PC-9 (cell line): ENCODE data around the gene STK35. TPM values are rescaled to one million over a fixed set of nuclear protein-coding genes. Genes with fewer than 3 reads are reported as not detected.
A peak's percentile ranks its signal among the peaks of the same experiment; 100 is the strongest.

Experiments
- BruUV-seq: library from RNA; stranded (reverse); fragments of 400-500 nt; replicated peaks from 2 replicates; lab custom pipeline; 2021; lab: Mats Ljungman, UMichigan
- CTCF ChIA-PET: fragments of 300-600 bp; sonication (Branson Sonifier 250); formaldehyde crosslinking; loops from one replicate; lab custom pipeline; 2022; ENCODE audit warnings: antibody characterized with exemption; lab: Charles Lee
- POLR2A ChIA-PET: fragments of 300-600 bp; sonication (Branson Sonifier 250); formaldehyde crosslinking; loops from one replicate; lab custom pipeline; 2022; ENCODE audit warnings: antibody characterized with exemption; ENCODE audit not compliant: unreplicated experiment; lab: Charles Lee
- DNase-seq, 2 experiments: peaks; one replicate each; pipeline versions ENCODE4 v3.0.0 to v3.0.0-alpha.2; 2015 to 2022; ENCODE audit warnings: mixed read lengths in 1 of 2
- H2AFZ ChIP-seq: fragments of 200-600 bp; sonication (generic); 2 replicates; pipeline ENCODE4 v1.8.1; 2017; ENCODE audit warnings: antibody characterized with exemption
- H3F3A ChIP-seq: fragments of 200-600 bp; sonication (generic); 2 replicates; pipeline ENCODE4 v1.8.1; 2017; ENCODE audit warnings: antibody characterized with exemption, mild to moderate bottlenecking, low read depth; ENCODE audit not compliant: insufficient read depth
- H3K27ac ChIP-seq: fragments of 200-600 bp; sonication (generic); 2 replicates; pipeline ENCODE4 v1.6.1; 2016; ENCODE audit warnings: mixed run types
- H3K27me3 ChIP-seq: fragments of 200-600 bp; sonication (generic); 2 replicates; pipeline ENCODE4 v1.6.1; 2016; ENCODE audit warnings: low read depth, mixed run types; ENCODE audit not compliant: insufficient read depth
- H3K36me3 ChIP-seq: fragments of 200-600 bp; sonication (generic); 2 replicates; pipeline ENCODE4 v1.6.1; 2016; ENCODE audit warnings: low read depth, mixed run types
- H3K4me1 ChIP-seq: fragments of 200-600 bp; sonication (generic); replicated peaks from 2 replicates; pipeline ENCODE4 v1.6.1; 2016; ENCODE audit warnings: mixed run types; ENCODE audit not compliant: insufficient read depth
- H3K4me2 ChIP-seq: fragments of 200-600 bp; sonication (generic); 2 replicates; pipeline ENCODE4 v1.6.1; 2017; ENCODE audit warnings: mixed run types
- H3K4me3 ChIP-seq: fragments of 200-600 bp; sonication (generic); 2 replicates; pipeline ENCODE4 v1.6.1; 2016; ENCODE audit warnings: mixed run types
- H3K79me2 ChIP-seq: fragments of 200-600 bp; sonication (generic); 2 replicates; pipeline ENCODE4 v1.6.1; 2017; ENCODE audit warnings: low read depth, mixed run types
- H3K9me2 ChIP-seq: fragments of 200-600 bp; sonication (generic); 2 replicates; pipeline ENCODE4 v1.8.1; 2017; ENCODE audit warnings: mild to moderate bottlenecking; ENCODE audit not compliant: insufficient read depth
- H3K9me3 ChIP-seq: fragments of 200-600 bp; sonication (generic); 2 replicates; pipeline ENCODE4 v1.8.1; 2016; ENCODE audit warnings: low read depth; ENCODE audit not compliant: insufficient read depth
- H4K20me1 ChIP-seq: fragments of 200-600 bp; sonication (generic); 2 replicates; pipeline ENCODE4 v1.8.1; 2017; ENCODE audit not compliant: insufficient read depth
- EZH2 ChIP-seq: fragments of 200-600 bp; sonication (generic); IDR thresholded peaks from 2 replicates; pipeline ENCODE4 v1.8.0; 2017; ENCODE audit warnings: antibody characterized with exemption, low read depth
- intact Hi-C: fragments of 100-400 bp; cut with micrococcal nuclease; formaldehyde crosslinking; loops from one replicate; pipeline ENCODE4 v1.10.0; 2022; ENCODE audit not compliant: unreplicated experiment
- total RNA-seq: library from RNA; stranded (reverse); gene quantifications from 2 replicates; pipeline ENCODE4 v1.2.3, GENCODE V29; 2021
- TF ChIP-seq, protein P1 (sequence below): fragments of 200-600 bp; sonication (generic); conservative IDR thresholded peaks from 2 replicates; pipeline ENCODE4 v1.6.1; 2017; ENCODE audit warnings: mixed run types, antibody characterized with exemption, mild to moderate bottlenecking, moderate library complexity

STK35 gene
- total RNA-seq, 1 experiment from 2014 or later: 36.7 TPM

DNA sequence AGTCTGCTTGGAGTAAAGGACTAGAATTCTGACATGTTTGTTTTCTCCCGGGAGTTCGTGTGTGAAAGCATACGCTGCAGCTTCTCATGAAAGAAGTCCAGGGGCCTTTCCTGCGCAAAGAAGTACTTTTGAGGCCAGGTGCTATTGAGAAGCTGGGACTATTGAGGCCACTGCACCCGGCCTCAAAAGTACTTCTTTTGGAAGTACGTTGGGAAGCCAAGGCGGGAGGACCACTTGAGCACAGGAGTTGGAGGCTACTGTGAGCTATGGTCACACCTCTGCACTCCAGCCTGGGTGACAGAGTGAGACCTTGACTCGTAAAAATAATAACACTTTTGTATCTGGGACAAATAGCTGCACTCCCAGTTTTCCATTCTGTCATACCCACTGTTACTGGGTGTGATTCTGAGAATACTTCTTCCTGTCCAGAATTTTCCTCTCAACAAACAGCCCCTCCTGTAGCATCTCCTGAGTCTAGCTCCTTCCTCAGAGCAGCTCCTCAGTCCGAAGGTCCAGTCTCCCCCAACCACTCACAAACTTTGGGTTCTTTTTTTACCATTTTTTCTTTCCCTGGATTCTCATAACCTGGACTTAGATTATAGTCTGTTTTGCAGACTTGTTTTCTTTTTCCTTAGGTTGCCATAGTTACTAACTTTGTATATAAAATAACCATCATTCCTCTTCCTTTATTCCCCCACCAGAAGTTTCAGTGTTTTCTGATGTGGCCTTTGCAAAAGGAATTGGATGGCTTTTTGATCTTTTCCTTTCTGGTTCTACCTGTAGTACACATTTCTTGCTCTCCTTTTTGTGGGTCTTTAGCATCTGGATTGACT lies 12.7 kb downstream of the STK35 start:
- Histone ChIP-seq H3K36me3 (peaks cover 35% of the 10 kb centered on the region), H3K27me3 (no peaks in the 10 kb centered on the region)
- no peak for DNase-seq

DNA sequence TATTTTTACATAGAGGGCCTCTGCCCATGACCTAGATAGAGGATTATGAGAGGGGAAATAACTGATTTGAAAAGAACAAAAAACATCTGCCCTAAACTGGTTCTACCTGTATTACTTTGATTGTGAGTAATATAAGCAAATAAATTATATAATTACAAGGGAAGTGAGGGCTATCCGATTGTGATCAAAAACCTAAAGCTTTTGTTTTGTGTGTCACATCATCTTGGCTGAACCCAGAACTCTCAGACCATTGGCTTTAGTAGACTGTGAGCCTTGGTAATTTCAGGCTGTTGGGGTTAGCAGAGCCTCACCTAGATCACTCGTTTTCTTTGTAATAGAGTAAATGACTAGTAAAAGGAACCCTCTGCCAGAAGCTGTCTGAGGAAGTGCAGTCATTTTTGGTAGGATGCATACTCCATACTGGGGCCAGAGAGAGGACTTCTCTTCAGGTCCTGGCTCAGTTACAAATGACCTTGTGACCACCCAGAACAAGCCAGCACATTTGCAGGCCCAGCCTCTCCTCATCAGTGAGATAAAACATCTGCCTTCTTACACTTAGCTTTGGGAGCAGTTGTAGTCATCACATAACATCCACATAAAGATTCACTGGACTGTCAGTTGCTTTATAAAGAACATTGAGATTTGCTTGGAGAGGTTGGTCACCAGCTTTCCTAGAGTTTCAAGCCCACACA lies 13.5 kb downstream of the STK35 start:
- peaks cover 100% of the 10 kb centered on the region for H3K79me2 ChIP-seq
- peak overlapping the region; percentile 39 for H3K4me2 ChIP-seq
- no peaks in the 10 kb centered on the region for H3K9me3 ChIP-seq
- H3K27me3 ChIP-seq: no peaks in the 10 kb centered on the region
- peaks cover 32% of the 10 kb centered on the region for H3K4me1 ChIP-seq
- ChIA-PET CTCF (no interaction called here), POLR2A (interaction anchor here (0.5 kb wide), 1 partner anchor 637 kb away, joined by 6 read pairs; no protein-coding TSS in a partner anchor)
- H3K27ac ChIP-seq: peak overlapping the region; percentile 34; the same call in 1 of the 2 replicates
- peak in 1 of 2 experiments; percentile 60 for DNase-seq
- no peaks in the 10 kb centered on the region; the same call in 1 of the 2 replicates for H3K9me2 ChIP-seq
- H3K4me3 ChIP-seq: no peak overlapping the region
- BruUV-seq: no TSS peak
- no peak for TF ChIP-seq EZH2
- TF ChIP-seq, protein P1, sequence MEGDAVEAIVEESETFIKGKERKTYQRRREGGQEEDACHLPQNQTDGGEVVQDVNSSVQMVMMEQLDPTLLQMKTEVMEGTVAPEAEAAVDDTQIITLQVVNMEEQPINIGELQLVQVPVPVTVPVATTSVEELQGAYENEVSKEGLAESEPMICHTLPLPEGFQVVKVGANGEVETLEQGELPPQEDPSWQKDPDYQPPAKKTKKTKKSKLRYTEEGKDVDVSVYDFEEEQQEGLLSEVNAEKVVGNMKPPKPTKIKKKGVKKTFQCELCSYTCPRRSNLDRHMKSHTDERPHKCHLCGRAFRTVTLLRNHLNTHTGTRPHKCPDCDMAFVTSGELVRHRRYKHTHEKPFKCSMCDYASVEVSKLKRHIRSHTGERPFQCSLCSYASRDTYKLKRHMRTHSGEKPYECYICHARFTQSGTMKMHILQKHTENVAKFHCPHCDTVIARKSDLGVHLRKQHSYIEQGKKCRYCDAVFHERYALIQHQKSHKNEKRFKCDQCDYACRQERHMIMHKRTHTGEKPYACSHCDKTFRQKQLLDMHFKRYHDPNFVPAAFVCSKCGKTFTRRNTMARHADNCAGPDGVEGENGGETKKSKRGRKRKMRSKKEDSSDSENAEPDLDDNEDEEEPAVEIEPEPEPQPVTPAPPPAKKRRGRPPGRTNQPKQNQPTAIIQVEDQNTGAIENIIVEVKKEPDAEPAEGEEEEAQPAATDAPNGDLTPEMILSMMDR: no peak
- H4K20me1 ChIP-seq: peaks cover 66% of the 10 kb centered on the region
- no peak overlapping the region for H2AFZ ChIP-seq
- H3K36me3 ChIP-seq: peaks cover 35% of the 10 kb centered on the region
- intact Hi-C loops: no loop called here
- H3F3A ChIP-seq: peaks cover 14% of the 10 kb centered on the region; the same call in 1 of the 2 replicates

More for the DNA sequence above, 12.7 kb downstream of the STK35 start:
- intact Hi-C loops: no loop called here
- ChIA-PET CTCF (interaction anchor here (0.6 kb wide), 1 partner anchor 13 kb away, joined by 4 read pairs; no protein-coding TSS in a partner anchor), POLR2A (no interaction called here)
- no peaks in the 10 kb centered on the region for H3K9me3 ChIP-seq
- TF ChIP-seq EZH2: no peak
- TF ChIP-seq, protein P1: no peak
- H3F3A ChIP-seq: peaks cover 20% of the 10 kb centered on the region; the same call in 1 of the 2 replicates
- peaks cover 39% of the 10 kb centered on the region for H3K4me1 ChIP-seq
- H3K79me2 ChIP-seq: peaks cover 100% of the 10 kb centered on the region
- no TSS peak for BruUV-seq
- no peak overlapping the region for H3K4me3 ChIP-seq
- H3K4me2 ChIP-seq: peak overlapping the region; percentile 39
- no peak overlapping the region for H2AFZ ChIP-seq
- H3K27ac ChIP-seq: peak overlapping the region; percentile 34; the same call in 1 of the 2 replicates
- H3K9me2 ChIP-seq: no peaks in the 10 kb centered on the region; the same call in 1 of the 2 replicates
- peaks cover 63% of the 10 kb centered on the region for H4K20me1 ChIP-seq

DNA sequence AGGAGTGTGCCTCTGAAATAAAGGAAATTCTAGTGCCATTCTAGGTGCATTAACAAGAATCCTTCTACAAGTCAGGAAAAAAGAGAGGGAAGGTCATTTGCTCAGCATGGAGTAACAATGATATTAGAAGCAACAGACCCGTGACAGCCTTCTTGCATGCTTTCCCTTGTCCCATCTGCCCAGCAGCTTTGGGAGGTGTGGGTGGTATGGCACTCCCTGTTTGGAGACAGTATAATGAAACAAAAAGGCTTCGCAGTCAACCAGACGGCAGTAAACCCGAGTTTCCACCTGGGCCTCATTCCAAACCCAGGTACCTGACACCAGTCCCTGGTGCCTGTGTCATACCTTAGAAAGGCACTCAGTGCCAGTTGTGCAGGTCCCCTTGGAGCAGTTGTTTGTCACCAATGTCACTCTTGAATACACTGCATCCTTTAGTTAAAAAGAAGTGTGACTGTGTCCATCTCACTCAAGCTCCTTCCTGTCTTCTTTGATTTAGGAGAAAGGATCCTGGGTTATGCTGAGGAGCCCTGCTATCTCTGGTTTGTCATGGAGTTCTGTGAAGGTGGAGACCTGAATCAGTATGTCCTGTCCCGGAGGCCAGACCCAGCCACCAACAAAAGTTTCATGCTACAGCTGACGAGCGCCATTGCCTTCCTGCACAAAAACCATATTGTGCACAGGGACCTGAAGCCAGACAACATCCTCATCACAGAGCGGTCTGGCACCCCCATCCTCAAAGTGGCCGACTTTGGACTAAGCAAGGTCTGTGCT lies 14.7 kb downstream of the STK35 start:
- intact Hi-C loops: no loop called here
- peaks cover 100% of the 10 kb centered on the region for H3K79me2 ChIP-seq
- H3K36me3 ChIP-seq: peaks cover 28% of the 10 kb centered on the region
- H4K20me1 ChIP-seq: peaks cover 57% of the 10 kb centered on the region
- no peak for TF ChIP-seq EZH2
- TF ChIP-seq, protein P1: no peak
- H3K4me1 ChIP-seq: peaks cover 32% of the 10 kb centered on the region
- H2AFZ ChIP-seq: no peak overlapping the region
- ChIA-PET POLR2A (no interaction called here), CTCF (no interaction called here)
- no peaks in the 10 kb centered on the region; the same call in 1 of the 2 replicates for H3K9me2 ChIP-seq
- DNase-seq: no peak
- no peak overlapping the region for H3K27ac ChIP-seq
- no peak overlapping the region for H3K4me2 ChIP-seq
- no peaks in the 10 kb centered on the region for H3K9me3 ChIP-seq
- H3K27me3 ChIP-seq: no peaks in the 10 kb centered on the region
- peaks cover 11% of the 10 kb centered on the region; the same call in 1 of the 2 replicates for H3F3A ChIP-seq
- no peak overlapping the region for H3K4me3 ChIP-seq
- BruUV-seq: no TSS peak
